CD4-positive, alpha-beta memory T cell (primary cell): Measurements from ENCODE around the gene JADE2. TPM values are rescaled to one million over a fixed set of nuclear protein-coding genes. Genes with fewer than 3 reads are reported as not detected.
A peak's percentile ranks its signal among the peaks of the same experiment; 100 is the strongest.

Experiments used
- CTCF ChIA-PET: fragments of 350-600 bp; sonication (Branson Sonifier 250); formaldehyde crosslinking; loops from one replicate; lab custom pipeline; 2021; ENCODE audit warnings: inconsistent platforms; ENCODE audit not compliant: partially characterized antibody; lab: Charles Lee
- POLR2A ChIA-PET: fragments of 350-600 bp; sonication (Branson Sonifier 250); formaldehyde crosslinking; loops from one replicate; lab custom pipeline; 2021; ENCODE audit not compliant: partially characterized antibody; lab: Charles Lee
- DNase-seq, 5 donors: peaks; one replicate each; pipeline versions ENCODE4 v3.0.0 to v3.0.0-alpha.2; 2020 to 2022; ENCODE audit warnings: mixed read lengths in 1 of 5
- H3K27ac ChIP-seq: one replicate; pipeline ENCODE4 v1.7.0; 2013; ENCODE audit warnings: low read depth, low read length
- H3K27me3 ChIP-seq: 2 replicates; pipeline ENCODE4 v1.7.0; 2013; ENCODE audit warnings: mild to moderate bottlenecking, low read length, moderate library complexity; ENCODE audit not compliant: insufficient read depth
- H3K36me3 ChIP-seq: 2 replicates; pipeline ENCODE4 v1.7.0; 2013; ENCODE audit warnings: mild to moderate bottlenecking, low read length, moderate library complexity; ENCODE audit not compliant: insufficient read depth
- H3K4me1 ChIP-seq: 2 replicates; pipeline ENCODE4 v1.7.0; 2013; ENCODE audit warnings: mild to moderate bottlenecking, low read length, moderate library complexity; ENCODE audit not compliant: insufficient read depth
- H3K4me3 ChIP-seq, 2 donors: one replicate each; pipeline ENCODE4 v1.7.0; 2013; ENCODE audit warnings: low read length in 2 of 2, mild to moderate bottlenecking in 1 of 2
- H3K9me3 ChIP-seq, 2 donors: one replicate each; pipeline ENCODE4 v1.7.0; 2013; ENCODE audit warnings: low read length in 2 of 2, control low read depth in 1 of 2; ENCODE audit not compliant: control insufficient read depth in 1 of 2
- H3K27ac Mint-ChIP-seq, 7 donors: one replicate each; pipeline ENCODE4 v1.8.0; 2020 to 2021; ENCODE audit warnings: mixed read lengths in 7 of 7, mild to moderate bottlenecking in 6 of 7, inconsistent platforms in 3 of 7, moderate library complexity in 3 of 7
- H3K27me3 Mint-ChIP-seq, 2 donors: one replicate each; pipeline ENCODE4 v1.8.0; 2020 to 2021; ENCODE audit warnings: mixed read lengths in 2 of 2
- H3K36me3 Mint-ChIP-seq, 2 donors: one replicate each; pipeline ENCODE4 v1.8.0; 2020 to 2021; ENCODE audit warnings: mixed read lengths in 2 of 2, inconsistent platforms in 1 of 2, mild to moderate bottlenecking in 1 of 2
- H3K4me1 Mint-ChIP-seq, 4 donors: one replicate each; pipeline ENCODE4 v1.8.0; 2020 to 2021; ENCODE audit warnings: mixed read lengths in 4 of 4, mild to moderate bottlenecking in 1 of 4
- H3K4me3 Mint-ChIP-seq, 8 donors: one replicate each; pipeline ENCODE4 v1.8.0; 2020 to 2021; ENCODE audit warnings: mixed read lengths in 8 of 8, mild to moderate bottlenecking in 7 of 8, moderate library complexity in 6 of 8, inconsistent platforms in 3 of 8
- H3K9me3 Mint-ChIP-seq, 8 donors: one replicate each; pipeline ENCODE4 v1.8.0; 2020 to 2021; ENCODE audit warnings: mixed read lengths in 8 of 8, mild to moderate bottlenecking in 5 of 8, inconsistent platforms in 3 of 8, moderate library complexity in 1 of 8
- intact Hi-C: fragments of 100-400 bp; cut with micrococcal nuclease; formaldehyde crosslinking; loops from one replicate; pipeline ENCODE4 v1.15.1; 2023
- polyA plus RNA-seq, 2 donors: library from polyadenylated mRNA; unstranded; fragments of 300-500 nt; fragmentation: Illumina TruSeq; gene quantifications; one replicate each; pipeline ENCODE4 v1.2.3, GENCODE V29; 2021
- total RNA-seq, 2 experiments: library from RNA; stranded (reverse); gene quantifications; one replicate each; pipeline ENCODE4 v1.2.3, GENCODE V29; 2021

JADE2 gene
- total and polyA plus RNA-seq, 4 experiments from 2014 or later: 9.1 to 276 (median 154) TPM

GRCh38 chr5:134568761-134569695, 43.6 kb downstream of the JADE2 start:
- Histone ChIP-seq H3K27me3 (no peaks in the 10 kb centered on the region), H3K36me3 (peaks cover 93% of the 10 kb centered on the region), H3K4me3 (no peak overlapping the region), H3K9me3 (no peaks in the 10 kb centered on the region), H3K4me1 (peaks cover 12% of the 10 kb centered on the region), H3K27ac (no peak overlapping the region)
- no peak for DNase-seq
- ChIA-PET CTCF (interaction anchor here (1.0 to 1.2 kb wide), 4 partner anchors 9 to 265 kb away, joined by 3 to 6 read pairs (median 4); no protein-coding TSS in a partner anchor), POLR2A (interaction anchor here (1.0 kb wide), 1 partner anchor 31 kb away, joined by 3 read pairs; no protein-coding TSS in a partner anchor)
- peaks cover 0 to 2% (median 0%) of the 10 kb centered on the region in 8 donors for H3K9me3 Mint-ChIP-seq
- H3K4me1 Mint-ChIP-seq: peaks cover 13 to 32% (median 15%) of the 10 kb centered on the region in 4 donors
- H3K27ac Mint-ChIP-seq: peak overlapping the region in 4 of 7 donors; percentile 29 to 85 (median 68)
- no peak overlapping the region for H3K4me3 Mint-ChIP-seq
- no peaks in the 10 kb centered on the region for H3K27me3 Mint-ChIP-seq
- intact Hi-C loops: loop anchor here (5.0 kb wide), 1 partner anchor 37 kb away; no protein-coding TSS in a partner anchor
- H3K36me3 Mint-ChIP-seq: peaks cover 47 to 83% of the 10 kb centered on the region in 2 donors

DNA sequence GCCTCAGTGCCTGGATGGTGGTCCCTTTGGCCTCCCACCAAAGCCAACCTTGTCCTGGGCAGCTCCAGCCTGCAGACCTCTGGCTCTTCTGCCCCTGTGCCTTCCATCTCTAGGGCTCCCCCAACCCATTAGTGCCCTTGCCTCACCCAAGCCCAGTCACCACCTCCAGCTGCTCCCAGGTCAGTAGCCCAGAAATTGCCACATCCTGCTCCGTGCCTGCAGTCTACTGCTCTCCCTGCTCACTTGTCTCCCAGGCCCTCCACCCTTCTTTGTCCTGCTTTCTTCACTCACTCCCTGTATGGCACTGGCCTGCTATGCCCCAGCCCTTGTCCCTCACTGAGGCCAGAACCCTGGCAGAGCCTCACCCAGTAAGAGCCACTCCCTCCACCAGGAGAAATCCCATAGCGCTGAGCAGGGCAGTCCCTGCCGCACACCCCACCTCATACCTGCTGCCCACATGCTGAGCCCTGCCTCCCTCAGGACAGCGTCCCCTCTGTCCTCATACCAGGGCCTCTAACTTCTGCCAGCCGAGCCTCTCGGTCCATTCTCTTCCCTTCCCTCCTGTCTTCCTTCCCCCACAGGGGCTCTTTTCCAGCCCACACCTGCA, 44.4 kb downstream of the JADE2 start:
- peak overlapping the region; percentile 12 to 83 (median 67) for H3K27ac Mint-ChIP-seq
- H3K27me3 Mint-ChIP-seq: no peaks in the 10 kb centered on the region
- peaks cover 14 to 34% (median 15%) of the 10 kb centered on the region in 4 donors for H3K4me1 Mint-ChIP-seq
- CTCF ChIA-PET: interaction anchor here (1.1 kb wide), 1 partner anchor 8 kb away, joined by 3 read pairs; no protein-coding TSS in a partner anchor
- intact Hi-C loops: loop anchor here (5.0 kb wide), 1 partner anchor 38 kb away; no protein-coding TSS in a partner anchor
- Histone ChIP-seq H3K4me1 (peaks cover 12% of the 10 kb centered on the region), H3K9me3 (no peaks in the 10 kb centered on the region), H3K36me3 (peaks cover 93% of the 10 kb centered on the region), H3K27ac (no peak overlapping the region), H3K4me3 (no peak overlapping the region), H3K27me3 (no peaks in the 10 kb centered on the region)
- DNase-seq: no peak
- peaks cover 0 to 2% (median 0%) of the 10 kb centered on the region in 8 donors for H3K9me3 Mint-ChIP-seq
- H3K36me3 Mint-ChIP-seq: peaks cover 52 to 85% of the 10 kb centered on the region in 2 donors
- no peak overlapping the region for H3K4me3 Mint-ChIP-seq
- POLR2A ChIA-PET: no interaction called here

GRCh38 chr5:134570365-134570758, 44.9 kb downstream of the JADE2 start:
- Histone ChIP-seq H3K4me1 (peaks cover 12% of the 10 kb centered on the region), H3K36me3 (peaks cover 93% of the 10 kb centered on the region), H3K9me3 (no peaks in the 10 kb centered on the region), H3K4me3 (no peak overlapping the region), H3K27me3 (no peaks in the 10 kb centered on the region), H3K27ac (no peak overlapping the region)
- H3K4me1 Mint-ChIP-seq: peaks cover 16 to 38% (median 18%) of the 10 kb centered on the region in 4 donors
- no peaks in the 10 kb centered on the region for H3K27me3 Mint-ChIP-seq
- ChIA-PET CTCF (interaction anchor here (1.1 kb wide), 1 partner anchor 8 kb away, joined by 3 read pairs; no protein-coding TSS in a partner anchor), POLR2A (no interaction called here)
- no peak overlapping the region for H3K4me3 Mint-ChIP-seq
- peaks cover 52 to 86% of the 10 kb centered on the region in 2 donors for H3K36me3 Mint-ChIP-seq
- peaks cover 0 to 2% (median 0%) of the 10 kb centered on the region in 8 donors for H3K9me3 Mint-ChIP-seq
- no peak for DNase-seq
- H3K27ac Mint-ChIP-seq: peak overlapping the region in 6 of 7 donors; percentile 12 to 74 (median 56)
- intact Hi-C loops: no loop called here

DNA sequence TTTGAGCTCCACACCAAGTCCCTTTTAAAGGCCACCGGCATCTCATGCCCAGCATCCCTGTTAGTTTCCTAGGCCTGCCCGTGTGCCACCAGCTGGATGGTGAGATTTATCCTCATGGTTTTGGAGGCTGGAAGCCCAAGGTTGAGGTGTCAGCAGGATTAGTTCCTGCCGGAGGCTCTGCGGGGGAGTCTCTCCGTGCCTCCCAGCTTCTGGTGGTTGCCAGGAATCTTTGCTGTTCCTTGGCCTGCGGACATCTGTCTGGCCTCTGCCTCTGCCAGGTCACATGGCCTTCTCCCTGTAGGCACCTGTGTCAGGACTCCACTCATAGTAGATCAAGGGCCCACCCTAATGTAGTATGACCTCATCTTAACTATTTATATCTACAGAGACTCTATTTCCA, 45.4 kb downstream of the JADE2 start:
- Histone ChIP-seq H3K27ac (no peak overlapping the region), H3K27me3 (no peaks in the 10 kb centered on the region), H3K36me3 (peaks cover 89% of the 10 kb centered on the region), H3K4me3 (no peak overlapping the region), H3K9me3 (no peaks in the 10 kb centered on the region), H3K4me1 (peaks cover 12% of the 10 kb centered on the region)
- Mint-ChIP-seq H3K27me3 (no peaks in the 10 kb centered on the region), H3K9me3 (peaks cover 0 to 2% (median 0%) of the 10 kb centered on the region in 8 donors), H3K4me3 (no peak overlapping the region), H3K27ac (peak overlapping the region in 5 of 7 donors; percentile 29 to 80 (median 67)), H3K4me1 (peaks cover 16 to 38% (median 19%) of the 10 kb centered on the region in 4 donors), H3K36me3 (peaks cover 53 to 85% of the 10 kb centered on the region in 2 donors)
- DNase-seq: no peak
- intact Hi-C loops: no loop called here
- ChIA-PET POLR2A (no interaction called here), CTCF (no interaction called here)

- ChIA-PET POLR2A (no interaction called here), CTCF (no interaction called here)
- H3K4me3 Mint-ChIP-seq: peak overlapping the region in 1 of 8 donors; percentile 39
- Histone ChIP-seq H3K27me3 (no peaks in the 10 kb centered on the region), H3K4me1 (peaks cover 12% of the 10 kb centered on the region), H3K9me3 (no peaks in the 10 kb centered on the region), H3K27ac (no peak overlapping the region), H3K36me3 (peaks cover 88% of the 10 kb centered on the region), H3K4me3 (no peak overlapping the region)
- H3K36me3 Mint-ChIP-seq: peaks cover 52 to 87% of the 10 kb centered on the region in 2 donors
- H3K4me1 Mint-ChIP-seq: peaks cover 14 to 41% (median 21%) of the 10 kb centered on the region in 4 donors
- DNase-seq: no peak
- peaks cover 0 to 2% (median 0%) of the 10 kb centered on the region in 8 donors for H3K9me3 Mint-ChIP-seq
- peak overlapping the region in 2 of 7 donors; percentile 41 to 87 for H3K27ac Mint-ChIP-seq
- intact Hi-C loops: no loop called here
- no peaks in the 10 kb centered on the region for H3K27me3 Mint-ChIP-seq
These were observed 46.4 kb downstream of the JADE2 start for GRCh38 chr5:134571693-134572405.

DNA sequence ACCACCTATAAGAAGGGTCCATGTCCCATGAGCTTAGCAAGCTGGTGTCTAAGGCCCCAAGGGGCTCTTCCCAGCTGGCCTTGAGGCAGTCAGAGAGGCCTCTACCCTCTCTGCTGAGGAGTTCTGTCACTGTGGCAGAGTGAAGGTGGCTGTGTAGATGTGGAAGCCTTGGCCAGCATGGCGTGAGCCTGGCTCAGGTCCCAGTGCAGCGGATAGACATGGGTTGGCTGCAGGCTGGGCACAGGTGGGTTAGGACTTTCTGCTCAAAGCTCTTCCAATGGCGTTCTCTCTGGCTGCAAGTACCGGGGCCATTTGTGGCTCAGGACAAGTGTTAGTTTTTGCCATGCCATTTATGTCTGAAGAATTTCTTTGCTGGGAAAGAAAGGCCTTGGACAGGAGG, 47.3 kb downstream of the JADE2 start:
- peaks cover 51 to 89% of the 10 kb centered on the region in 2 donors for H3K36me3 Mint-ChIP-seq
- H3K9me3 Mint-ChIP-seq: peaks cover 0 to 4% (median 0%) of the 10 kb centered on the region in 8 donors
- H3K9me3 ChIP-seq: no peaks in the 10 kb centered on the region
- no peak overlapping the region for H3K27ac ChIP-seq
- H3K27me3 ChIP-seq: no peaks in the 10 kb centered on the region
- intact Hi-C loops: no loop called here
- H3K4me3 Mint-ChIP-seq: no peak overlapping the region
- peaks cover 14 to 38% (median 23%) of the 10 kb centered on the region in 4 donors for H3K4me1 Mint-ChIP-seq
- ChIA-PET CTCF (interaction anchor here (1.0 kb wide), 1 partner anchor 161 kb away, joined by 3 read pairs; the partner anchor contains the start of gene CDKN2AIPNL), POLR2A (no interaction called here)
- peaks cover 87% of the 10 kb centered on the region for H3K36me3 ChIP-seq
- peaks cover 6% of the 10 kb centered on the region for H3K4me1 ChIP-seq
- no peak for DNase-seq
- no peak overlapping the region for H3K4me3 ChIP-seq
- H3K27me3 Mint-ChIP-seq: no peaks in the 10 kb centered on the region
- H3K27ac Mint-ChIP-seq: no peak overlapping the region
